Measurements from ENCODE around the gene CCDC178. TPM values are rescaled to one million over a fixed set of nuclear protein-coding genes. Genes with fewer than 3 reads are reported as not detected.
"Not testable (repeated sequence)": the region's sequence is repeated elsewhere in the genome, so short reads cannot be mapped to it uniquely, and the experiment has no call there.

The CCDC178 gene
- polyA plus RNA-seq, 5 donors: 1.1 to 2.9 (median 2.0) TPM

GRCh38 chr18:33369711-33370449, 70.6 kb downstream of the CCDC178 start:
- no peak for DNase-seq

GRCh38 chr18:33356735-33357134, 83.8 kb downstream of the CCDC178 start:
- DNase-seq: no peak

GRCh38 chr18:33355756-33356155, 84.8 kb downstream of the CCDC178 start:
- no peak for DNase-seq

GRCh38 chr18:33355263-33355662, 85.3 kb downstream of the CCDC178 start:
- no peak for DNase-seq

- DNase-seq: no peak
These were observed 90.3 kb downstream of the CCDC178 start for GRCh38 chr18:33350256-33350655.

GRCh38 chr18:33339733-33340132, 100.8 kb downstream of the CCDC178 start:
- not testable (repeated sequence) for DNase-seq

GRCh38 chr18:33334781-33335180, 105.7 kb downstream of the CCDC178 start:
- no peak for DNase-seq

- peak; percentile 15 to 21 for DNase-seq
These were observed 109.8 kb downstream of the CCDC178 start for GRCh38 chr18:33330711-33331110.

GRCh38 chr18:33326975-33327374, 113.5 kb downstream of the CCDC178 start:
- DNase-seq: no peak

GRCh38 chr18:33317640-33318039, 122.9 kb downstream of the CCDC178 start:
- DNase-seq: no peak

GRCh38 chr18:33316146-33316587, 124.4 kb downstream of the CCDC178 start:
- no peak for DNase-seq

GRCh38 chr18:33307520-33307919, 133.0 kb downstream of the CCDC178 start:
- DNase-seq: no peak

- DNase-seq: no peak
These were observed 136.2 kb downstream of the CCDC178 start for GRCh38 chr18:33304277-33304676.

GRCh38 chr18:33291539-33291938, 149.0 kb downstream of the CCDC178 start:
- DNase-seq: no peak

- DNase-seq: no peak
These were observed 152.3 kb downstream of the CCDC178 start for GRCh38 chr18:33288082-33288716.

GRCh38 chr18:33282709-33283333, 157.7 kb downstream of the CCDC178 start:
- DNase-seq: no peak

GRCh38 chr18:33282142-33282541, 158.4 kb downstream of the CCDC178 start:
- DNase-seq: no peak

GRCh38 chr18:33277431-33277830, 163.1 kb downstream of the CCDC178 start:
- no peak for DNase-seq

GRCh38 chr18:33275843-33276242, 164.7 kb downstream of the CCDC178 start:
- no peak for DNase-seq

- DNase-seq: no peak
These were observed 170.2 kb downstream of the CCDC178 start for GRCh38 chr18:33270297-33270696.

- no peak for DNase-seq
These were observed 171.3 kb downstream of the CCDC178 start for GRCh38 chr18:33269223-33269622.

GRCh38 chr18:33264566-33264965, 176.0 kb downstream of the CCDC178 start:
- DNase-seq: no peak

- DNase-seq: no peak
These were observed 201.2 kb downstream of the CCDC178 start for GRCh38 chr18:33239298-33239697.
